Neuron (in vitro differentiated cells): ENCODE measurements around the gene CD209.
"Not testable (repeated sequence)": the region's sequence is repeated elsewhere in the genome, so short reads cannot be mapped to it uniquely, and the experiment has no call there.

Experiments used
- H2AFZ ChIP-seq: one replicate; pipeline ENCODE4 v1.6.1; 2013; ENCODE audit warnings: low read depth, mild to moderate bottlenecking, inconsistent platforms, low read length, moderate library complexity
- H3K27me3 ChIP-seq: one replicate; pipeline ENCODE4 v1.6.1; 2013; ENCODE audit warnings: low read length; ENCODE audit not compliant: insufficient read depth
- H3K36me3 ChIP-seq: one replicate; pipeline ENCODE4 v1.6.1; 2013; ENCODE audit warnings: low read length; ENCODE audit not compliant: insufficient read depth
- H3K4me1 ChIP-seq: one replicate; pipeline ENCODE4 v1.6.1; 2013; ENCODE audit warnings: low read length; ENCODE audit not compliant: insufficient read depth
- H3K4me3 ChIP-seq: 2 replicates; pipeline ENCODE4 v1.5.1; 2013; ENCODE audit warnings: mild to moderate bottlenecking, low read length, moderate library complexity
- H3K9me3 ChIP-seq: one replicate; pipeline ENCODE4 v1.6.1; 2013; ENCODE audit warnings: low read length

The CD209 gene

GRCh38 chr19:7762719-7763293 lies 15.5 kb upstream of the CD209 start, which contains the start of gene CLEC4M:
Gene CLEC4M, plus strand, starts transcription at chr19:7763243. Its CDS starts 24 bp downstream, at chr19:7763267.
- no peaks in the 10 kb centered on the region for H3K36me3 ChIP-seq

GRCh38 chr19:7759156-7759555 lies 11.8 kb upstream of the CD209 start:
- H3K4me1 ChIP-seq, result no peaks in the 10 kb centered on the region
- H3K9me3 ChIP-seq, result peaks cover 16% of the 10 kb centered on the region
- H3K36me3 ChIP-seq, result no peaks in the 10 kb centered on the region
- no peaks in the 10 kb centered on the region for H3K27me3 ChIP-seq
- H2AFZ ChIP-seq, result no peak overlapping the region
- H3K4me3 ChIP-seq, result no peak overlapping the region

More at GRCh38 chr19:7762719-7763293, 15.5 kb upstream of the CD209 start, which contains the start of gene CLEC4M:
- no peak within 1 kb of the TSS for H2AFZ ChIP-seq
- H3K4me1 ChIP-seq, result no peaks in the 10 kb centered on the region
- peaks cover 10% of the 10 kb centered on the region for H3K9me3 ChIP-seq
- H3K27me3 ChIP-seq, result peaks cover 3% of the 10 kb centered on the region
- no peak within 1 kb of the TSS for H3K4me3 ChIP-seq

- Histone ChIP-seq H3K27me3 (no peaks in the 10 kb centered on the region), H2AFZ (no peak overlapping the region), H3K36me3 (no peaks in the 10 kb centered on the region), H3K4me3 (no peak overlapping the region), H3K9me3 (peaks cover 16% of the 10 kb centered on the region), H3K4me1 (no peaks in the 10 kb centered on the region)
Measured at GRCh38 chr19:7757358-7757757, 10.0 kb upstream of the CD209 start.

- H3K9me3 ChIP-seq, result peaks cover 16% of the 10 kb centered on the region
- no peak overlapping the region for H3K4me3 ChIP-seq
- H3K27me3 ChIP-seq, result no peaks in the 10 kb centered on the region
- H2AFZ ChIP-seq, result no peak overlapping the region
- no peaks in the 10 kb centered on the region for H3K36me3 ChIP-seq
- no peaks in the 10 kb centered on the region for H3K4me1 ChIP-seq
Measured at GRCh38 chr19:7756258-7756657, 8.9 kb upstream of the CD209 start.

GRCh38 chr19:7751157-7751783 lies 3.9 kb upstream of the CD209 start:
- Histone ChIP-seq H3K36me3 (no peaks in the 10 kb centered on the region), H2AFZ (no peak overlapping the region), H3K4me3 (no peak overlapping the region), H3K9me3 (peaks cover 4% of the 10 kb centered on the region), H3K4me1 (no peaks in the 10 kb centered on the region), H3K27me3 (no peaks in the 10 kb centered on the region)

- Histone ChIP-seq H3K36me3 (no peaks in the 10 kb centered on the region), H3K4me1 (no peaks in the 10 kb centered on the region), H3K27me3 (no peaks in the 10 kb centered on the region), H3K4me3 (no peak overlapping the region), H3K9me3 (peaks cover 3% of the 10 kb centered on the region), H2AFZ (no peak overlapping the region)
Measured at GRCh38 chr19:7748756-7749155, 1.4 kb upstream of the CD209 start.

- Histone ChIP-seq H3K4me3 (no peak overlapping the region), H3K36me3 (no peaks in the 10 kb centered on the region), H3K4me1 (no peaks in the 10 kb centered on the region)
Measured at GRCh38 chr19:7748171-7748570, 837 bp upstream of the CD209 start.

GRCh38 chr19:7746306-7746705 lies 1.0 kb downstream of the CD209 start:
- not testable (repeated sequence) for H3K9me3 ChIP-seq, H3K4me1 ChIP-seq, H2AFZ ChIP-seq, H3K4me3 ChIP-seq, H3K27me3 ChIP-seq, H3K36me3 ChIP-seq

More at GRCh38 chr19:7748171-7748570, 837 bp upstream of the CD209 start:
- Histone ChIP-seq H2AFZ (no peak overlapping the region), H3K27me3 (no peaks in the 10 kb centered on the region), H3K9me3 (peaks cover 3% of the 10 kb centered on the region)

GRCh38 chr19:7744871-7745650 lies 2.3 kb downstream of the CD209 start:
- Histone ChIP-seq H3K4me3 (no peak overlapping the region), H3K4me1 (no peaks in the 10 kb centered on the region), H3K9me3 (peaks cover under 1% of the 10 kb centered on the region), H2AFZ (no peak overlapping the region), H3K36me3 (no peaks in the 10 kb centered on the region), H3K27me3 (peaks cover 2% of the 10 kb centered on the region)

GRCh38 chr19:7744199-7744786 lies 3.0 kb downstream of the CD209 start:
- Histone ChIP-seq H3K9me3 (no peaks in the 10 kb centered on the region), H3K36me3 (no peaks in the 10 kb centered on the region), H3K27me3 (peaks cover 2% of the 10 kb centered on the region), H3K4me3 (no peak overlapping the region), H3K4me1 (no peaks in the 10 kb centered on the region), H2AFZ (no peak overlapping the region)

- peaks cover 4% of the 10 kb centered on the region for H3K27me3 ChIP-seq
Measured at GRCh38 chr19:7743425-7743841, 3.9 kb downstream of the CD209 start.

GRCh38 chr19:7742991-7743390 lies 4.3 kb downstream of the CD209 start:
- Histone ChIP-seq H3K4me3 (no peak overlapping the region), H3K27me3 (peaks cover 4% of the 10 kb centered on the region), H3K9me3 (no peaks in the 10 kb centered on the region), H3K36me3 (no peaks in the 10 kb centered on the region), H2AFZ (no peak overlapping the region), H3K4me1 (no peaks in the 10 kb centered on the region)

More at GRCh38 chr19:7743425-7743841, 3.9 kb downstream of the CD209 start:
- Histone ChIP-seq H3K9me3 (no peaks in the 10 kb centered on the region), H2AFZ (no peak overlapping the region), H3K36me3 (no peaks in the 10 kb centered on the region), H3K4me1 (no peaks in the 10 kb centered on the region), H3K4me3 (no peak overlapping the region)

GRCh38 chr19:7742575-7742974 lies 4.8 kb downstream of the CD209 start:
- no peak overlapping the region for H3K4me3 ChIP-seq

More at GRCh38 chr19:7742575-7742974, 4.8 kb downstream of the CD209 start:
- Histone ChIP-seq H3K4me1 (no peaks in the 10 kb centered on the region), H3K27me3 (peaks cover 4% of the 10 kb centered on the region), H3K9me3 (no peaks in the 10 kb centered on the region), H2AFZ (no peak overlapping the region), H3K36me3 (no peaks in the 10 kb centered on the region)
